HEK293 (cell line): ENCODE results near the gene ELANE.

Experiments used
- CTCF ChIA-PET: fragments of 350-600 bp; formaldehyde crosslinking; extraction: SDS; loops from one replicate; lab custom pipeline; 2021; ENCODE audit warnings: antibody characterized with exemption; lab: Yijun Ruan, JAX
- POLR2A ChIA-PET: fragments of 300-600 bp; formaldehyde crosslinking; extraction: SDS; loops from one replicate; lab custom pipeline; 2020; ENCODE audit warnings: antibody characterized with exemption, inconsistent platforms; lab: Yijun Ruan, JAX
- H3K27ac ChIP-seq: fragments of 200-500 bp; sonication (Bioruptor generic); 2 replicates; pipeline ENCODE4 v1.5.1; 2014; ENCODE audit warnings: low read depth, low read length, control low read depth, inconsistent platforms; ENCODE audit errors: extremely low read depth
- H3K36me3 ChIP-seq, 2 experiments: fragments of 200-500 bp in 1 of 2; sonication (Bioruptor generic) in 1 of 2; 1 replicate in 1 of 2; 2 replicates in 1 of 2; pipeline ENCODE4 v1.5.1; 2014 to 2017; ENCODE audit warnings: inconsistent platforms in 2 of 2, low read length in 2 of 2; ENCODE audit not compliant: control insufficient read depth in 2 of 2, insufficient read depth in 1 of 2
- H3K4me1 ChIP-seq: fragments of 200-500 bp; sonication (Bioruptor generic); 2 replicates; pipeline ENCODE4 v1.5.1; 2014; ENCODE audit warnings: mild to moderate bottlenecking, low read length, inconsistent platforms; ENCODE audit not compliant: control insufficient read depth, insufficient read depth
- H3K4me3 ChIP-seq: 2 replicates; pipeline ENCODE4 v1.5.1; 2011; ENCODE audit warnings: low read depth, mild to moderate bottlenecking, control low read depth, low read length, moderate library complexity
- H3K9me3 ChIP-seq: fragments of 200-500 bp; sonication (Bioruptor generic); 2 replicates; pipeline ENCODE4 v1.5.1; 2014; ENCODE audit warnings: low read depth, low read length, inconsistent platforms; ENCODE audit not compliant: control insufficient read depth, insufficient read depth
- GLI2 ChIP-seq: fragments of 450-650 bp; formaldehyde crosslinking; IDR thresholded peaks from 2 replicates; pipeline ENCODE4; 2017; ENCODE audit warnings: missing biosample characterization, missing genetic modification characterization, low read depth, borderline replicate concordance
- HIC1 ChIP-seq: fragments of 450-650 bp; formaldehyde crosslinking; IDR thresholded peaks from 2 replicates; pipeline ENCODE4 v1.5.1; 2016; ENCODE audit warnings: missing biosample characterization, missing genetic modification characterization
- MZF1 ChIP-seq: fragments of 450-650 bp; formaldehyde crosslinking; IDR thresholded peaks from 2 replicates; pipeline ENCODE4 v1.5.1; 2017; ENCODE audit warnings: missing biosample characterization, missing genetic modification characterization, borderline replicate concordance
- OVOL3 ChIP-seq: fragments of 450-650 bp; formaldehyde crosslinking; IDR thresholded peaks from 2 replicates; pipeline ENCODE4 v1.5.1; 2016; ENCODE audit warnings: missing biosample characterization, missing genetic modification characterization
- PRDM1 ChIP-seq: fragments of 450-650 bp; formaldehyde crosslinking; IDR thresholded peaks from 2 replicates; pipeline ENCODE4; 2016; ENCODE audit warnings: missing biosample characterization, missing genetic modification characterization
- PRDM2 ChIP-seq: fragments of 450-650 bp; formaldehyde crosslinking; IDR thresholded peaks from 2 replicates; pipeline ENCODE4 v1.5.1; 2016; ENCODE audit warnings: missing biosample characterization, missing genetic modification characterization, borderline replicate concordance
- REST ChIP-seq: fragments of 450-650 bp; formaldehyde crosslinking; IDR thresholded peaks from 2 replicates; pipeline ENCODE4 v1.5.1; 2016; ENCODE audit warnings: missing biosample characterization, missing genetic modification characterization
- ZBTB1 ChIP-seq: fragments of 450-650 bp; formaldehyde crosslinking; IDR thresholded peaks from 2 replicates; pipeline ENCODE4 v1.5.1; 2016; ENCODE audit warnings: missing biosample characterization, missing genetic modification characterization
- ZBTB8A ChIP-seq: fragments of 450-650 bp; formaldehyde crosslinking; IDR thresholded peaks from 2 replicates; pipeline ENCODE4 v1.5.1; 2016; ENCODE audit warnings: missing biosample characterization, missing genetic modification characterization
- ZFHX2 ChIP-seq: fragments of 450-650 bp; formaldehyde crosslinking; conservative IDR thresholded peaks from 2 replicates; pipeline ENCODE4 v1.5.1; 2016; ENCODE audit warnings: missing biosample characterization, missing genetic modification characterization
- ZNF621 ChIP-seq: fragments of 450-650 bp; formaldehyde crosslinking; IDR thresholded peaks from 2 replicates; pipeline ENCODE4 v1.5.1; 2017; ENCODE audit warnings: missing biosample characterization, missing genetic modification characterization
- ZNF645 ChIP-seq: fragments of 450-650 bp; formaldehyde crosslinking; IDR thresholded peaks from 2 replicates; pipeline ENCODE4; 2016; ENCODE audit warnings: missing biosample characterization, missing genetic modification characterization
- ZNF777 ChIP-seq: fragments of 450-650 bp; formaldehyde crosslinking; IDR thresholded peaks from 2 replicates; pipeline ENCODE4 v1.5.1; 2017; ENCODE audit warnings: missing biosample characterization, missing genetic modification characterization, borderline replicate concordance
- TF ChIP-seq, protein P1 (sequence below): fragments of 450-650 bp; formaldehyde crosslinking; IDR thresholded peaks from 2 replicates; pipeline ENCODE4 v1.5.1; 2017; ENCODE audit warnings: missing biosample characterization, missing genetic modification characterization
- TF ChIP-seq, protein P2 (sequence below): fragments of 450-650 bp; formaldehyde crosslinking; IDR thresholded peaks from 2 replicates; pipeline ENCODE4 v1.5.1; 2016; ENCODE audit warnings: missing biosample characterization, missing genetic modification characterization, borderline replicate concordance
- TF ChIP-seq, protein P3 (sequence below): fragments of 450-650 bp; formaldehyde crosslinking; IDR thresholded peaks from 2 replicates; pipeline ENCODE4 v1.5.1; 2016; ENCODE audit warnings: missing biosample characterization, missing genetic modification characterization
- TF ChIP-seq, protein P4 (sequence below): fragments of 450-650 bp; formaldehyde crosslinking; IDR thresholded peaks from 2 replicates; pipeline ENCODE4 v1.5.1; 2016; ENCODE audit warnings: missing biosample characterization, missing genetic modification characterization

ELANE gene

DNA sequence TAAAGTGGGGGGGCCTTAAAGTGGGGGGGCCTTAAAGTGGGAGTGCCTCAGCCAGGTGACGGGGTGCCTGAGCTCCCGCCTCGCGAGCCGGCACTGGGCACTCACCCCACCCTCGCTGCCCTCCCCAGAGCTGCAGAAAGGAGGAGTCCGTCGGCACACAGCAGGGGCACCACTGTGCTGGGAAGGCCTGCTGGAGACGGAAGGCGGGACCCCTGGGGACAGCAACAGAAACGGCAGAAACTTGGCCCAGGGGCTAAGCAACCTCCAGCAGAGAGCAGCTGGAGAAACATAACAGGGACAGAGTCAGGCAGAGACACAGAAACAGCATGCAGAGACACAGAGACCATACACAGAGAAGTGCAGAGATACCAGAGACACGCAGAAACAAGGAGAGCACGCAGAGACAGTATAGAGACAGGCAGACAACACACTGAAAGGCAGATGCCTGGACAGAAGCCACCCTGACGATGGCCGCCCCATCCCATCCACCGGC lies 15.2 kb downstream of the ELANE start:
- Histone ChIP-seq H3K36me3 (peaks cover 7 to 38% of the 10 kb centered on the region in 2 experiments; a peak in 2 of 3 replicates), H3K4me3 (no peak overlapping the region), H3K4me1 (no peaks in the 10 kb centered on the region; the same call in 1 of the 2 replicates), H3K27ac (no peak overlapping the region), H3K9me3 (no peaks in the 10 kb centered on the region)
- ChIA-PET POLR2A (no interaction called here), CTCF (no interaction called here)
- TF ChIP-seq ZNF645 (no peak), GLI2 (tag by site-specific recombination) (no peak), ZNF621 (tag by site-specific recombination) (no peak), MZF1 (no peak), HIC1 (tag by site-specific recombination) (peak; percentile 60; the same call in 1 of the 2 replicates), ZFHX2 (no peak), REST (no peak), ZNF777 (tag by site-specific recombination) (no peak), ZBTB8A (tag by site-specific recombination) (peak; percentile 59), PRDM1 (no peak), ZBTB1 (no peak), OVOL3 (tag by site-specific recombination) (no peak), PRDM2 (no peak)
- TF ChIP-seq, protein P1, sequence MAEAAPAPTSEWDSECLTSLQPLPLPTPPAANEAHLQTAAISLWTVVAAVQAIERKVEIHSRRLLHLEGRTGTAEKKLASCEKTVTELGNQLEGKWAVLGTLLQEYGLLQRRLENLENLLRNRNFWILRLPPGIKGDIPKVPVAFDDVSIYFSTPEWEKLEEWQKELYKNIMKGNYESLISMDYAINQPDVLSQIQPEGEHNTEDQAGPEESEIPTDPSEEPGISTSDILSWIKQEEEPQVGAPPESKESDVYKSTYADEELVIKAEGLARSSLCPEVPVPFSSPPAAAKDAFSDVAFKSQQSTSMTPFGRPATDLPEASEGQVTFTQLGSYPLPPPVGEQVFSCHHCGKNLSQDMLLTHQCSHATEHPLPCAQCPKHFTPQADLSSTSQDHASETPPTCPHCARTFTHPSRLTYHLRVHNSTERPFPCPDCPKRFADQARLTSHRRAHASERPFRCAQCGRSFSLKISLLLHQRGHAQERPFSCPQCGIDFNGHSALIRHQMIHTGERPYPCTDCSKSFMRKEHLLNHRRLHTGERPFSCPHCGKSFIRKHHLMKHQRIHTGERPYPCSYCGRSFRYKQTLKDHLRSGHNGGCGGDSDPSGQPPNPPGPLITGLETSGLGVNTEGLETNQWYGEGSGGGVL (tag by site-specific recombination) = no peak
- TF ChIP-seq, protein P2, sequence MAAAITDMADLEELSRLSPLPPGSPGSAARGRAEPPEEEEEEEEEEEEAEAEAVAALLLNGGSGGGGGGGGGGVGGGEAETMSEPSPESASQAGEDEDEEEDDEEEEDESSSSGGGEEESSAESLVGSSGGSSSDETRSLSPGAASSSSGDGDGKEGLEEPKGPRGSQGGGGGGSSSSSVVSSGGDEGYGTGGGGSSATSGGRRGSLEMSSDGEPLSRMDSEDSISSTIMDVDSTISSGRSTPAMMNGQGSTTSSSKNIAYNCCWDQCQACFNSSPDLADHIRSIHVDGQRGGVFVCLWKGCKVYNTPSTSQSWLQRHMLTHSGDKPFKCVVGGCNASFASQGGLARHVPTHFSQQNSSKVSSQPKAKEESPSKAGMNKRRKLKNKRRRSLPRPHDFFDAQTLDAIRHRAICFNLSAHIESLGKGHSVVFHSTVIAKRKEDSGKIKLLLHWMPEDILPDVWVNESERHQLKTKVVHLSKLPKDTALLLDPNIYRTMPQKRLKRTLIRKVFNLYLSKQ = no peak
- TF ChIP-seq, protein P3, sequence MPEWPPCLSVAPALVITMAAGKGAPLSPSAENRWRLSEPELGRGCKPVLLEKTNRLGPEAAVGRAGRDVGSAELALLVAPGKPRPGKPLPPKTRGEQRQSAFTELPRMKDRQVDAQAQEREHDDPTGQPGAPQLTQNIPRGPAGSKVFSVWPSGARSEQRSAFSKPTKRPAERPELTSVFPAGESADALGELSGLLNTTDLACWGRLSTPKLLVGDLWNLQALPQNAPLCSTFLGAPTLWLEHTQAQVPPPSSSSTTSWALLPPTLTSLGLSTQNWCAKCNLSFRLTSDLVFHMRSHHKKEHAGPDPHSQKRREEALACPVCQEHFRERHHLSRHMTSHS (tag by site-specific recombination) = no peak
- TF ChIP-seq, protein P4, sequence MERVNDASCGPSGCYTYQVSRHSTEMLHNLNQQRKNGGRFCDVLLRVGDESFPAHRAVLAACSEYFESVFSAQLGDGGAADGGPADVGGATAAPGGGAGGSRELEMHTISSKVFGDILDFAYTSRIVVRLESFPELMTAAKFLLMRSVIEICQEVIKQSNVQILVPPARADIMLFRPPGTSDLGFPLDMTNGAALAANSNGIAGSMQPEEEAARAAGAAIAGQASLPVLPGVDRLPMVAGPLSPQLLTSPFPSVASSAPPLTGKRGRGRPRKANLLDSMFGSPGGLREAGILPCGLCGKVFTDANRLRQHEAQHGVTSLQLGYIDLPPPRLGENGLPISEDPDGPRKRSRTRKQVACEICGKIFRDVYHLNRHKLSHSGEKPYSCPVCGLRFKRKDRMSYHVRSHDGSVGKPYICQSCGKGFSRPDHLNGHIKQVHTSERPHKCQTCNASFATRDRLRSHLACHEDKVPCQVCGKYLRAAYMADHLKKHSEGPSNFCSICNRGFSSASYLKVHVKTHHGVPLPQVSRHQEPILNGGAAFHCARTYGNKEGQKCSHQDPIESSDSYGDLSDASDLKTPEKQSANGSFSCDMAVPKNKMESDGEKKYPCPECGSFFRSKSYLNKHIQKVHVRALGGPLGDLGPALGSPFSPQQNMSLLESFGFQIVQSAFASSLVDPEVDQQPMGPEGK (tag by site-specific recombination) = peak; percentile 73
